GM11168 (cell line): ENCODE data around the gene PRCD.

ENCODE experiments used
- in situ Hi-C: fragments of 300-500 bp; cut with MboI; formaldehyde crosslinking; loops from one replicate; pipeline ENCODE4 v1.12.0; 2022; ENCODE audit warnings: low sequenced_read_pairs; ENCODE audit not compliant: unreplicated experiment

The PRCD gene

GRCh38 chr17:76585649-76586593, 46.1 kb downstream of the PRCD start, which contains the start of gene ST6GALNAC2:
TSS of gene ST6GALNAC2 (minus strand) at chr17:76585860. CDS start at chr17:76585808, 52 bp downstream.
- in situ Hi-C loops: no loop called here

DNA sequence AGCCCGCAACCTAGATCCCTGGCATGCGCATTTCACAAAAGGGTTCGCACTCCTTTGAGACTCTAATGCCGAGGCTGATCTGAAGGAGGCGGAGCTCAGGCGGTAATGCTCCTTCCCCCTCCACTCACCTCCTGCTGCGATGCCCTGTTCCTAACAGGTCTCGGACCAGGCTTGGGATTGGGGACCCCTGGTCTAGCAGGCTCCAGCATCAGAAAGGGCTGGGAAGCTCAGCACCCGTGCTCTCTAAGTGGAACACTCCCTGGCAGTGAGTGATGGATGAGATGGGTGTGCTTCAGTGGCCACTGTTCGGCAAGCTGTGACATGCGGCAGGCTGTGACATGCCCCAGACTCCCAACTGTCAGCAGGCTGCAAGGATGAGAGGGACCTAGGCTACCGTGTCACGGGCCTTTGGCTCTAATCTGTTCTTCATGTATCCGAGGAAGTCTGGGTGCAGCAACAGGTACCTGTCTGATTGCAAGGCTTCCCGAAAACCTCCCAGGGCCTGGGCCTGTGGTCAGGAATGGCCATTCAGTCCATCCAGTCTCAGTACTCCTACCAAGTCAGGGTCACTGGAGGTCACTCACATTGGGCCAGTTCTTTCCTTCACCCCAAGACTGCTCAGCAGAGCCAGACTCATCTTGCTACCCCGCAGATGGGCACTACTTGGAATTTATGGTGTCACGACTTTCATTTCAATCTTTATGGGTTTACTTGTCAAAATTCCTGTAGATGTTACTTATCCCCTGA, 47.1 kb downstream of the PRCD start:
- in situ Hi-C loops: no loop called here

DNA sequence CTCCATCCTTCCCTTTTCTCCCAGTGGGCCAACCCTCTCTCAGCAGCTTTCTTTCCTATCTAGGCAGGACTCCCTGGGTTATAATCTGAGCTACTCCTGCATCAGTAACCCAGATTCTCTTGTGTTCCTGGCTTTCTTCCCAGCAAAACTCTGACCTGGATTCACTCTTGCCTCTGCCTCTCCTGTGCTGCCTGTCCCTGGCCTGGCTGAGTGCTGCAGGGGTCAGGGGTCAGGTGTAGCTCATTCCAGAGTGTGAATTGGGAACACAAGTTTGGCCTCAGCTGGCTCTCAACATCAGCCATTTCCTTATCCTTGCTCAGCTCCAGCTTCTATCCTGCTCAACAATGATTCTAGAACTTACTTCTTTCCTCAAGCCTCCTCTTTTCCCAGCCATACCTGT, 48.3 kb downstream of the PRCD start:
- in situ Hi-C loops: no loop called here

GRCh38 chr17:76593384-76593826, 53.6 kb downstream of the PRCD start:
- in situ Hi-C loops: no loop called here

DNA sequence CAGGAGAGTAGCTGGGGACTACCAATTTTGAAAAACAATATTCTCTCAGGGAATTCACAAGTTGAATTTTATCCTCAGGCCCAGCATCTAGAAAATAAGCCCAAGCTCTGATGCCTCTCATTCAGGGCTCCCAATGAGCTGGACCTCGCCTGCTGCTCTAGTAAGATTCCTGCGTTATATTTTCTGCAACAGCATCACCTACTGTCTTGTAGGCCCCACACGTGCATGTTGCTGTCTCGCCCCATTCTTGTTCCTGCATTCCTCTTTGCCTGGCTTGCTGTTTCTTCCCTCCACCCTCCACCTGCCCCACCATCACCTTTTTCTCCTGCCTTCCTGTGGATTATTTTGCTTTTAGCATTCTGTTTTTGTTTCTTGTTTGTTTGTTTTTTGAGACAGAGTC, 54.1 kb downstream of the PRCD start:
- in situ Hi-C loops: no loop called here

DNA sequence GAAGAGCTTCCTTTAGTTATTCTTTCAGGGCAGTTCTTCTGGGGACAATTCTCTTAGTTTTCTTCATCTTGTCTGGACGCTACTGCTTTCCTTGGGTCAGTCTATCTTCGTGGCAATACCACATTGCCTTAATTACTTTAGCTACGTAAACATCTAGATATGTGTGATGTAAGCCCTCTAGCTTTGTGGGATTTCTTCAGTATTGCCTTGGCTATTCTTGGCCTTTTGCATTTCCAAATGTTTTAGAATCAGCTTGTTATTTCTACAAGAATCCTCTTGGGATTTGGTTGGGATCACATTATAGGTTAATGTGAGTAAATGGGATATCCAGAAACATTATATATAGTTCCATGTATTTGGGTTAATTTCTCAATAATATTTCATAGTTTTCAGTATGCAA, 54.8 kb downstream of the PRCD start:
- in situ Hi-C loops: no loop called here
